SK-N-SH (cell line): ENCODE measurements around the gene RAB7A. TPM values are rescaled to one million over a fixed set of nuclear protein-coding genes. Genes with fewer than 3 reads are reported as not detected.

Experiments used
- CTCF ChIA-PET: fragments of 300-600, 350-600 bp; formaldehyde crosslinking; extraction: SDS; loops from one replicate; lab custom pipeline; 2021; lab: Yijun Ruan, JAX
- POLR2A ChIA-PET: fragments of 350-600 bp; sonication (Branson Sonifier 250); formaldehyde crosslinking; extraction: SDS; loops from one replicate; lab custom pipeline; 2020; ENCODE audit warnings: antibody characterized with exemption, inconsistent platforms; lab: Yijun Ruan, JAX
- DNase-seq: peaks from one replicate; pipeline ENCODE4 v3.0.0; 2012
- H2AFZ ChIP-seq: fragments of 200-600 bp; sonication (generic); 2 replicates; pipeline ENCODE4 v1.8.1; 2016; ENCODE audit warnings: antibody characterized with exemption, mild to moderate bottlenecking, low read depth
- H3F3A ChIP-seq: fragments of 200-600 bp; sonication (generic); replicated peaks from 2 replicates; pipeline ENCODE3; 2016; ENCODE audit warnings: antibody characterized with exemption, mild to moderate bottlenecking; ENCODE audit not compliant: insufficient read depth
- H3K27ac ChIP-seq, 2 experiments: fragments of 200-500 bp in 1 of 2; fragments of 200-600 bp in 1 of 2; sonication (Bioruptor generic) in 1 of 2; sonication (generic), shearing (Covaris generic) in 1 of 2; 2 replicates each; pipeline versions ENCODE4 v1.5.1 to v1.6.1; 2014 to 2016; ENCODE audit warnings: low read depth in 2 of 2, inconsistent platforms in 1 of 2, low read length in 1 of 2, mild to moderate bottlenecking in 1 of 2, mixed read lengths in 1 of 2
- H3K27me3 ChIP-seq: fragments of 200-600 bp; sonication (generic), shearing (Covaris generic); 2 replicates; pipeline ENCODE4 v1.6.1; 2016; ENCODE audit warnings: mixed run types; ENCODE audit not compliant: insufficient read depth
- H3K36me3 ChIP-seq, 2 experiments: fragments of 200-500 bp in 1 of 2; fragments of 200-600 bp in 1 of 2; sonication (Bioruptor generic) in 1 of 2; sonication (generic) in 1 of 2; replicated peaks in 1 of 2; 2 replicates each; pipeline versions ENCODE3 to v1.5.1; 2014 to 2016; ENCODE audit warnings: low read length in 1 of 2, mild to moderate bottlenecking in 1 of 2; ENCODE audit not compliant: insufficient read depth in 2 of 2, control insufficient read depth in 1 of 2
- H3K4me1 ChIP-seq, 2 experiments: fragments of 200-500 bp in 1 of 2; fragments of 200-600 bp in 1 of 2; sonication (Bioruptor generic) in 1 of 2; sonication (generic), shearing (Covaris generic) in 1 of 2; 2 replicates each; pipeline versions ENCODE4 v1.5.1 to v1.6.1; 2014 to 2016; ENCODE audit warnings: low read depth in 1 of 2, low read length in 1 of 2, mixed run types in 1 of 2; ENCODE audit not compliant: insufficient read depth in 2 of 2, control insufficient read depth in 1 of 2
- H3K4me2 ChIP-seq: fragments of 200-600 bp; sonication (generic), shearing (Covaris generic); 2 replicates; pipeline ENCODE4 v1.6.1; 2017; ENCODE audit warnings: mixed run types
- H3K4me3 ChIP-seq, 2 experiments: fragments of 200-500 bp in 1 of 2; fragments of 200-600 bp in 1 of 2; sonication (Bioruptor generic) in 1 of 2; sonication (generic), shearing (Covaris generic) in 1 of 2; 2 replicates each; pipeline versions ENCODE4 v1.5.1 to v1.8.1; 2014 to 2016; ENCODE audit warnings: low read depth in 2 of 2, inconsistent platforms in 1 of 2, low read length in 1 of 2, mild to moderate bottlenecking in 1 of 2, mixed read lengths in 1 of 2, moderate library complexity in 1 of 2
- H3K79me2 ChIP-seq: fragments of 200-600 bp; sonication (generic); 2 replicates; pipeline ENCODE4 v1.8.1; 2017; ENCODE audit warnings: mild to moderate bottlenecking; ENCODE audit not compliant: insufficient read depth
- H3K9ac ChIP-seq: fragments of 200-600 bp; sonication (generic); 2 replicates; pipeline ENCODE4 v1.6.1; 2017; ENCODE audit warnings: mixed run types
- H3K9me2 ChIP-seq: fragments of 200-600 bp; sonication (generic); 2 replicates; pipeline ENCODE4 v1.6.1; 2017; ENCODE audit warnings: mixed run types
- H3K9me3 ChIP-seq: fragments of 200-600 bp; sonication (generic); 2 replicates; pipeline ENCODE4 v1.6.1; 2017; ENCODE audit warnings: mixed run types, mild to moderate bottlenecking, moderate library complexity
- H4K20me1 ChIP-seq: fragments of 200-600 bp; sonication (generic); 2 replicates; pipeline ENCODE4 v1.6.1; 2017; ENCODE audit warnings: mild to moderate bottlenecking, mixed run types; ENCODE audit not compliant: insufficient read depth
- FOXJ3 ChIP-seq: sonication (generic); formaldehyde crosslinking; IDR thresholded peaks from 2 replicates; pipeline ENCODE4 v1.5.1; 2020; ENCODE audit warnings: mild to moderate bottlenecking, missing genetic modification reagents
- GATA2 ChIP-seq: sonication (generic); formaldehyde crosslinking; IDR thresholded peaks from 2 replicates; pipeline ENCODE4 v1.5.0; 2020; ENCODE audit warnings: mild to moderate bottlenecking, missing genetic modification reagents
- JUND ChIP-seq: IDR thresholded peaks from 2 replicates; pipeline ENCODE4 v1.4.0; 2012
- MEF2A ChIP-seq: IDR thresholded peaks from 2 replicates; pipeline ENCODE4 v1.4.0; 2012; ENCODE audit warnings: low read depth, borderline replicate concordance
- MXI1 ChIP-seq: IDR thresholded peaks from 2 replicates; pipeline ENCODE4 v1.6.1; 2012; ENCODE audit warnings: mild to moderate bottlenecking, low read depth, low read length, improper control_type of control experiment
- NFIC ChIP-seq: IDR thresholded peaks from 2 replicates; pipeline ENCODE4 v1.4.0; 2012; ENCODE audit warnings: borderline replicate concordance
- NRF1 ChIP-seq: IDR thresholded peaks from 2 replicates; pipeline ENCODE4 v1.6.1; 2012; ENCODE audit warnings: low read depth, mild to moderate bottlenecking, low read length
- POLR2AphosphoS5 ChIP-seq: IDR thresholded peaks from 2 replicates; pipeline ENCODE4 v1.6.1; 2012; ENCODE audit warnings: low read depth, low read length
- RFX5 ChIP-seq: IDR thresholded peaks from 2 replicates; pipeline ENCODE4 v1.6.1; 2012; ENCODE audit warnings: mild to moderate bottlenecking, improper control_type of control experiment, low read length
- USF2 ChIP-seq: fragments of 150-350 bp; IDR thresholded peaks from 2 replicates; pipeline ENCODE4 v1.6.1; 2017; ENCODE audit warnings: antibody characterized with exemption, low read length, low read depth, borderline replicate concordance
- ZBTB33 ChIP-seq: IDR thresholded peaks from 2 replicates; pipeline ENCODE4 v1.4.0; 2012; ENCODE audit warnings: low read depth, borderline replicate concordance
- WGBS: methylation state at CpG from one replicate; pipeline ENCODE4 v1.1.6; 2017; ENCODE audit warnings: low lambda C conversion rate; 5-methylcytosine and 5-hydroxymethylcytosine counted together
- polyA plus RNA-seq, 3 experiments: library from polyadenylated mRNA; depleted of rRNA; stranded (reverse); fragments of >200 nt; gene quantifications; 2 replicates each; pipeline ENCODE4 v1.2.3, GENCODE V29; 2012
- TF ChIP-seq, protein P1 (sequence below): IDR thresholded peaks from 2 replicates; pipeline ENCODE4 v1.6.1; 2012; ENCODE audit warnings: mild to moderate bottlenecking, low read depth, low read length, moderate library complexity
- TF ChIP-seq, protein P2 (sequence below): fragments of 200-600 bp; sonication (generic); IDR thresholded peaks from 2 replicates; pipeline ENCODE4 v1.6.1; 2017; ENCODE audit warnings: antibody characterized with exemption, mild to moderate bottlenecking, moderate library complexity

The RAB7A gene
- polyA plus RNA-seq, 1 of the 3 experiments (the other 2 are of a cell fraction), result 271 TPM

DNA sequence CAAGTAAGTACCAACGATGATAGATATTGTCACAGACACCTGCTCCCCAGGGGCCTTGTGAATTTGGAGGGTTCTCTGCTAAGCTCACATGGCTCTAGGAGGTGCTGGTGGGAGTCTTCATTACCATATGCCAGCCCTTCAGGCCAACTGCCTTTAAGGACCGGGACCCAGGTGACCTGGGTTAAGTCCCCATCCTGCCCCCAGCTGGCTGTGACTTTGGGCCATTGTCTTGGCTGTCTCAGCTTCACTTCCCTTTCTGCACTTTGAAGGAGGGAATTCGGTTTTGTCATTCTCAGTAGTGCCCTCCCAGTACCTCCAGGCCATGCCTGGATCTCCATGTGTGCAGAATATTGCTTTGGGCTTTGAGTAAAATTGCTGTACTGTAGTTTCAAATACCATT lies 80.6 kb downstream of the RAB7A start (continued):
- TF ChIP-seq, protein P1, sequence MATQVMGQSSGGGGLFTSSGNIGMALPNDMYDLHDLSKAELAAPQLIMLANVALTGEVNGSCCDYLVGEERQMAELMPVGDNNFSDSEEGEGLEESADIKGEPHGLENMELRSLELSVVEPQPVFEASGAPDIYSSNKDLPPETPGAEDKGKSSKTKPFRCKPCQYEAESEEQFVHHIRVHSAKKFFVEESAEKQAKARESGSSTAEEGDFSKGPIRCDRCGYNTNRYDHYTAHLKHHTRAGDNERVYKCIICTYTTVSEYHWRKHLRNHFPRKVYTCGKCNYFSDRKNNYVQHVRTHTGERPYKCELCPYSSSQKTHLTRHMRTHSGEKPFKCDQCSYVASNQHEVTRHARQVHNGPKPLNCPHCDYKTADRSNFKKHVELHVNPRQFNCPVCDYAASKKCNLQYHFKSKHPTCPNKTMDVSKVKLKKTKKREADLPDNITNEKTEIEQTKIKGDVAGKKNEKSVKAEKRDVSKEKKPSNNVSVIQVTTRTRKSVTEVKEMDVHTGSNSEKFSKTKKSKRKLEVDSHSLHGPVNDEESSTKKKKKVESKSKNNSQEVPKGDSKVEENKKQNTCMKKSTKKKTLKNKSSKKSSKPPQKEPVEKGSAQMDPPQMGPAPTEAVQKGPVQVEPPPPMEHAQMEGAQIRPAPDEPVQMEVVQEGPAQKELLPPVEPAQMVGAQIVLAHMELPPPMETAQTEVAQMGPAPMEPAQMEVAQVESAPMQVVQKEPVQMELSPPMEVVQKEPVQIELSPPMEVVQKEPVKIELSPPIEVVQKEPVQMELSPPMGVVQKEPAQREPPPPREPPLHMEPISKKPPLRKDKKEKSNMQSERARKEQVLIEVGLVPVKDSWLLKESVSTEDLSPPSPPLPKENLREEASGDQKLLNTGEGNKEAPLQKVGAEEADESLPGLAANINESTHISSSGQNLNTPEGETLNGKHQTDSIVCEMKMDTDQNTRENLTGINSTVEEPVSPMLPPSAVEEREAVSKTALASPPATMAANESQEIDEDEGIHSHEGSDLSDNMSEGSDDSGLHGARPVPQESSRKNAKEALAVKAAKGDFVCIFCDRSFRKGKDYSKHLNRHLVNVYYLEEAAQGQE, result no peak
- no peak for TF ChIP-seq ZBTB33
- no peak for TF ChIP-seq NFIC
- TF ChIP-seq POLR2AphosphoS5, result no peak
- TF ChIP-seq RFX5, result no peak
- TF ChIP-seq NRF1, result no peak
- TF ChIP-seq MXI1, result no peak
- no peak for TF ChIP-seq JUND
- TF ChIP-seq, protein P2, sequence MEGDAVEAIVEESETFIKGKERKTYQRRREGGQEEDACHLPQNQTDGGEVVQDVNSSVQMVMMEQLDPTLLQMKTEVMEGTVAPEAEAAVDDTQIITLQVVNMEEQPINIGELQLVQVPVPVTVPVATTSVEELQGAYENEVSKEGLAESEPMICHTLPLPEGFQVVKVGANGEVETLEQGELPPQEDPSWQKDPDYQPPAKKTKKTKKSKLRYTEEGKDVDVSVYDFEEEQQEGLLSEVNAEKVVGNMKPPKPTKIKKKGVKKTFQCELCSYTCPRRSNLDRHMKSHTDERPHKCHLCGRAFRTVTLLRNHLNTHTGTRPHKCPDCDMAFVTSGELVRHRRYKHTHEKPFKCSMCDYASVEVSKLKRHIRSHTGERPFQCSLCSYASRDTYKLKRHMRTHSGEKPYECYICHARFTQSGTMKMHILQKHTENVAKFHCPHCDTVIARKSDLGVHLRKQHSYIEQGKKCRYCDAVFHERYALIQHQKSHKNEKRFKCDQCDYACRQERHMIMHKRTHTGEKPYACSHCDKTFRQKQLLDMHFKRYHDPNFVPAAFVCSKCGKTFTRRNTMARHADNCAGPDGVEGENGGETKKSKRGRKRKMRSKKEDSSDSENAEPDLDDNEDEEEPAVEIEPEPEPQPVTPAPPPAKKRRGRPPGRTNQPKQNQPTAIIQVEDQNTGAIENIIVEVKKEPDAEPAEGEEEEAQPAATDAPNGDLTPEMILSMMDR, result no peak
- TF ChIP-seq MEF2A, result no peak
- TF ChIP-seq GATA2 (CRISPR knock-in tag), result no peak

DNA sequence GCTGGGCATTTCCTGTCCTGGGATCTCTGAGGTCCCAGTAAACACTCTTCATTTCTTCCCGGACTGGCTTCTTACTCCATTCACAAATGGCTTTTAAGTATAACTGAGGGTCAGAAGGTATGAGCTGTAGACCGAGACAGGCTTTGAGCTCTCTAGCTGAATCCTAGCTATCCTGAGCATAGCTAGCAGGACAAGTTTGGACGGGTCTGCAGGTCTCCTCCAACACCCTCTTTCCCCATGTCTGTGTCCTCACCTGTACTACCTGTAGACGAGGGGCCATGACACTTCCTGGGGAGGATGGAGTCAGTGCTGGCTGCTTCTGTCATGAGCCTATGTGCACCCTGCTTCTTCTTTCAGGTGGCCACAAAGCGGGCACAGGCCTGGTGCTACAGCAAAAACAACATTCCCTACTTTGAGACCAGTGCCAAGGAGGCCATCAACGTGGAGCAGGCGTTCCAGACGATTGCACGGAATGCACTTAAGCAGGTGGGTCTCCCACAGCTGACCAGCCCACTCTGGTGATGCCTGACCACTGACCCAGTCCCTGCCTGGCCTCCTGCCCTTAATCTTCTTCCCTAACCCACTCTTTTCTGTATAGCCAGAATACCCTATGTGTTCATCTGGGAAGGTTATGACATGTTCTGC lies 81.3 kb downstream of the RAB7A start:
- DNase-seq, result no peak
- Histone ChIP-seq H3K36me3 (peaks cover 48 to 53% of the 10 kb centered on the region in 2 experiments), H3F3A (peaks cover 4% of the 10 kb centered on the region), H3K27ac (no peak overlapping the region; a peak in 1 of 4 replicates), H3K4me2 (no peak overlapping the region), H2AFZ (no peak overlapping the region), H3K9me2 (no peaks in the 10 kb centered on the region), H4K20me1 (peaks cover 21% of the 10 kb centered on the region), H3K4me1 (peaks cover 0 to 13% of the 10 kb centered on the region in 2 experiments), H3K4me3 (no peak overlapping the region), H3K9me3 (no peaks in the 10 kb centered on the region), H3K27me3 (no peaks in the 10 kb centered on the region), H3K9ac (no peak overlapping the region), H3K79me2 (peaks cover 33% of the 10 kb centered on the region)
- CTCF ChIA-PET, result interaction anchor here (1.0 to 2.3 kb wide), 3 partner anchors 13 to 189 kb away, joined by 3 to 14 read pairs (median 7); no protein-coding TSS in a partner anchor
- 91% methylated on average over 5 of the region's 9 CpGs for WGBS
- TF ChIP-seq USF2, result no peak
- no peak for TF ChIP-seq FOXJ3 (CRISPR knock-in tag)
- POLR2A ChIA-PET, result interaction anchor here (1.1 kb wide), 1 partner anchor 126 kb away, joined by 3 read pairs; no protein-coding TSS in a partner anchor
